ENCODE measurements around the gene XKR8.
A peak's percentile ranks its signal among the peaks of the same experiment; 100 is the strongest.

Gene XKR8

GRCh38 chr1:27957655-27958054 is 2.1 kb upstream of the XKR8 start:
- no peak for DNase-seq

GRCh38 chr1:27958513-27958912 is 1.3 kb upstream of the XKR8 start:
- no peak for DNase-seq

GRCh38 chr1:27960762-27961645 is 1.2 kb downstream of the XKR8 start:
- no peak for DNase-seq

GRCh38 chr1:27961646-27962221 is 2.0 kb downstream of the XKR8 start:
- DNase-seq: no peak

- DNase-seq: no peak
These were observed 3.6 kb downstream of the XKR8 start for GRCh38 chr1:27963393-27963792.

- no peak for DNase-seq
These were observed 6.8 kb downstream of the XKR8 start for GRCh38 chr1:27966402-27967105.

- DNase-seq: no peak
These were observed 7.5 kb downstream of the XKR8 start for GRCh38 chr1:27967106-27967883.

- DNase-seq: no peak
These were observed 8.2 kb downstream of the XKR8 start for GRCh38 chr1:27967884-27968466.

- DNase-seq: no peak
These were observed 8.9 kb downstream of the XKR8 start for GRCh38 chr1:27968692-27969091.

GRCh38 chr1:27970401-27970800 is 10.6 kb downstream of the XKR8 start:
- no peak for DNase-seq

- peak; percentile 98 for DNase-seq
These were observed 11.9 kb downstream of the XKR8 start for GRCh38 chr1:27971674-27972073.

- DNase-seq: no peak
These were observed 12.4 kb downstream of the XKR8 start for GRCh38 chr1:27972141-27972540.

- no peak for DNase-seq
These were observed 14.1 kb downstream of the XKR8 start for GRCh38 chr1:27973771-27974416.

GRCh38 chr1:27974417-27974781 is 14.6 kb downstream of the XKR8 start:
- DNase-seq: no peak

GRCh38 chr1:27979151-27979858 is 19.5 kb downstream of the XKR8 start:
- peak; percentile 56 for DNase-seq

- no peak for DNase-seq
These were observed 20.1 kb downstream of the XKR8 start for GRCh38 chr1:27979859-27980201.

GRCh38 chr1:27980216-27980845 is 20.6 kb downstream of the XKR8 start:
- no peak for DNase-seq

GRCh38 chr1:27981145-27981544 is 21.4 kb downstream of the XKR8 start:
- no peak for DNase-seq

- no peak for DNase-seq
These were observed 31.3 kb downstream of the XKR8 start for GRCh38 chr1:27990920-27991537.

- no peak for DNase-seq
These were observed 32.5 kb downstream of the XKR8 start for GRCh38 chr1:27992276-27992675.

- DNase-seq: no peak
These were observed 33.5 kb downstream of the XKR8 start for GRCh38 chr1:27993241-27993640.
